Measurements from ENCODE around the gene SUGP2.

Gene SUGP2

GRCh38 chr19:19033426-19034203 is at the start of gene SUGP2, which contains the start of gene ARMC6:
SUGP2 (minus strand) TSS chr19:19033517; CDS start chr19:19031071, 2,446 bp downstream.
ARMC6 (plus strand) TSS chr19:19033603; CDS start chr19:19034210, 607 bp downstream.
- DNase-seq: peak; percentile 95

- DNase-seq: no peak
Observed at GRCh38 chr19:19081642-19082151, 48.4 kb upstream of the SUGP2 start.

- DNase-seq: no peak
Observed at GRCh38 chr19:19079571-19079970, 46.3 kb upstream of the SUGP2 start.

GRCh38 chr19:19078801-19079200 is 45.5 kb upstream of the SUGP2 start:
- no peak for DNase-seq

GRCh38 chr19:19077103-19077502 is 43.8 kb upstream of the SUGP2 start:
- peak; percentile 46 for DNase-seq

- no peak for DNase-seq
Observed at GRCh38 chr19:19076476-19076875, 43.2 kb upstream of the SUGP2 start.

- DNase-seq: no peak
Observed at GRCh38 chr19:19075126-19075525, 41.8 kb upstream of the SUGP2 start.

GRCh38 chr19:19074196-19074882 is 41.0 kb upstream of the SUGP2 start:
- no peak for DNase-seq

- DNase-seq: no peak
Observed at GRCh38 chr19:19071897-19072296, 38.6 kb upstream of the SUGP2 start.

GRCh38 chr19:19068659-19069654 is 35.6 kb upstream of the SUGP2 start:
- DNase-seq: no peak

GRCh38 chr19:19067276-19068072 is 34.2 kb upstream of the SUGP2 start:
- DNase-seq: peak; percentile 25

GRCh38 chr19:19064811-19065745 is 31.8 kb upstream of the SUGP2 start:
- no peak for DNase-seq

GRCh38 chr19:19064098-19064722 is 30.9 kb upstream of the SUGP2 start:
- DNase-seq: no peak

GRCh38 chr19:19063183-19064097 is 30.1 kb upstream of the SUGP2 start, which contains the start of gene SLC25A42:
SLC25A42 (plus strand) TSS chr19:19063994; CDS start chr19:19096125, 32,131 bp downstream.
- DNase-seq: peak; percentile 99

GRCh38 chr19:19062454-19063182 is 29.3 kb upstream of the SUGP2 start:
- DNase-seq: no peak

GRCh38 chr19:19061506-19061905 is 28.2 kb upstream of the SUGP2 start:
- DNase-seq: no peak

- DNase-seq: no peak
Observed at GRCh38 chr19:19059837-19060611, 26.7 kb upstream of the SUGP2 start.
